Activated B cell treated with CpG ODN at 0.5 μM for 24 hours (primary cell): ENCODE results near the gene UBXN10. TPM values are rescaled to one million over a fixed set of nuclear protein-coding genes. Genes with fewer than 3 reads are reported as not detected.
A peak's percentile ranks its signal among the peaks of the same experiment; 100 is the strongest.

Experiments
- ATAC-seq: fragments of 200-7000 bp; cut with Tn5 transposase; one replicate; pipeline ENCODE4 v1.10.0; 2021; ENCODE audit warnings: low read depth, mild to moderate bottlenecking, moderate library complexity
- CTCF ChIA-PET: fragments of 350-600 bp; sonication (Branson Sonifier 250); formaldehyde crosslinking; loops from one replicate; lab custom pipeline; 2021; ENCODE audit warnings: antibody characterized with exemption; lab: Charles Lee
- POLR2A ChIA-PET: fragments of 350-600 bp; sonication (Branson Sonifier 250); formaldehyde crosslinking; loops from one replicate; lab custom pipeline; 2021; ENCODE audit warnings: antibody characterized with exemption; lab: Charles Lee
- DNase-seq: peaks from one replicate; pipeline ENCODE4 v3.0.0; 2022
- H3K27ac Mint-ChIP-seq: one replicate; pipeline ENCODE4 v1.8.0; 2020; ENCODE audit warnings: mixed read lengths
- H3K27me3 Mint-ChIP-seq: one replicate; pipeline ENCODE4 v1.8.0; 2021; ENCODE audit warnings: mixed read lengths
- H3K36me3 Mint-ChIP-seq: one replicate; pipeline ENCODE4 v1.8.0; 2021; ENCODE audit warnings: low read depth, mixed read lengths
- H3K4me1 Mint-ChIP-seq: one replicate; pipeline ENCODE4 v1.8.0; 2021; ENCODE audit warnings: mixed read lengths
- H3K4me3 Mint-ChIP-seq: one replicate; pipeline ENCODE4 v1.8.0; 2020; ENCODE audit warnings: mild to moderate bottlenecking, mixed read lengths
- H3K9me3 Mint-ChIP-seq: one replicate; pipeline ENCODE4 v1.8.0; 2020; ENCODE audit warnings: mixed read lengths
- intact Hi-C: fragments of 100-400 bp; cut with micrococcal nuclease; formaldehyde crosslinking; loops from one replicate; pipeline ENCODE4 v1.15.1; 2024
- total RNA-seq: library from RNA; stranded (reverse); gene quantifications from 2 replicates; pipeline ENCODE4 v1.2.3, GENCODE V29; 2022
- TF ChIP-seq, protein P1 (sequence below): fragments of 200-600 bp; IDR thresholded peaks from one replicate; pipeline ENCODE4 v1.8.0; 2022; ENCODE audit warnings: antibody characterized with exemption, mild to moderate bottlenecking

The UBXN10 gene
- total RNA-seq, 1 donor from 2014 or later: 0.04 TPM

GRCh38 chr1:20149601-20150325 lies 36.1 kb upstream of the UBXN10 start:
- TF ChIP-seq, protein P1, sequence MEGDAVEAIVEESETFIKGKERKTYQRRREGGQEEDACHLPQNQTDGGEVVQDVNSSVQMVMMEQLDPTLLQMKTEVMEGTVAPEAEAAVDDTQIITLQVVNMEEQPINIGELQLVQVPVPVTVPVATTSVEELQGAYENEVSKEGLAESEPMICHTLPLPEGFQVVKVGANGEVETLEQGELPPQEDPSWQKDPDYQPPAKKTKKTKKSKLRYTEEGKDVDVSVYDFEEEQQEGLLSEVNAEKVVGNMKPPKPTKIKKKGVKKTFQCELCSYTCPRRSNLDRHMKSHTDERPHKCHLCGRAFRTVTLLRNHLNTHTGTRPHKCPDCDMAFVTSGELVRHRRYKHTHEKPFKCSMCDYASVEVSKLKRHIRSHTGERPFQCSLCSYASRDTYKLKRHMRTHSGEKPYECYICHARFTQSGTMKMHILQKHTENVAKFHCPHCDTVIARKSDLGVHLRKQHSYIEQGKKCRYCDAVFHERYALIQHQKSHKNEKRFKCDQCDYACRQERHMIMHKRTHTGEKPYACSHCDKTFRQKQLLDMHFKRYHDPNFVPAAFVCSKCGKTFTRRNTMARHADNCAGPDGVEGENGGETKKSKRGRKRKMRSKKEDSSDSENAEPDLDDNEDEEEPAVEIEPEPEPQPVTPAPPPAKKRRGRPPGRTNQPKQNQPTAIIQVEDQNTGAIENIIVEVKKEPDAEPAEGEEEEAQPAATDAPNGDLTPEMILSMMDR: no peak
- H3K4me1 Mint-ChIP-seq: peaks cover 8% of the 10 kb centered on the region
- H3K27ac Mint-ChIP-seq: no peak overlapping the region
- H3K4me3 Mint-ChIP-seq: no peak overlapping the region
- intact Hi-C loops: no loop called here
- H3K9me3 Mint-ChIP-seq: no peaks in the 10 kb centered on the region
- H3K27me3 Mint-ChIP-seq: no peaks in the 10 kb centered on the region
- no peak for DNase-seq
- H3K36me3 Mint-ChIP-seq: no peaks in the 10 kb centered on the region
- CTCF ChIA-PET: interaction anchor here (5.0 to 6.8 kb wide), 3 partner anchors 49 to 231 kb away, joined by 33 to 91 read pairs (median 54); no protein-coding TSS in a partner anchor
- POLR2A ChIA-PET: no interaction called here
- no peak for ATAC-seq

- TF ChIP-seq, protein P1: no peak
- Mint-ChIP-seq H3K4me3 (no peak overlapping the region), H3K9me3 (no peaks in the 10 kb centered on the region), H3K27ac (no peak overlapping the region), H3K36me3 (no peaks in the 10 kb centered on the region), H3K4me1 (peaks cover 9% of the 10 kb centered on the region), H3K27me3 (no peaks in the 10 kb centered on the region)
- intact Hi-C loops: no loop called here
- ChIA-PET POLR2A (no interaction called here), CTCF (interaction anchor here (2.1 to 6.8 kb wide), 4 partner anchors 45 to 232 kb away, joined by 14 to 91 read pairs (median 44); no protein-coding TSS in a partner anchor)
- no peak for DNase-seq
- no peak for ATAC-seq
These were observed 35.6 kb upstream of the UBXN10 start for GRCh38 chr1:20150326-20150705.

GRCh38 chr1:20150969-20151368 lies 34.9 kb upstream of the UBXN10 start:
- no peaks in the 10 kb centered on the region for H3K36me3 Mint-ChIP-seq
- ATAC-seq: no peak
- H3K27ac Mint-ChIP-seq: no peak overlapping the region
- ChIA-PET CTCF (interaction anchor here (2.1 to 6.8 kb wide), 4 partner anchors 44 to 232 kb away, joined by 14 to 91 read pairs (median 44); no protein-coding TSS in a partner anchor), POLR2A (no interaction called here)
- H3K27me3 Mint-ChIP-seq: no peaks in the 10 kb centered on the region
- peaks cover 9% of the 10 kb centered on the region for H3K4me1 Mint-ChIP-seq
- no peak overlapping the region for H3K4me3 Mint-ChIP-seq
- TF ChIP-seq, protein P1: no peak
- H3K9me3 Mint-ChIP-seq: no peaks in the 10 kb centered on the region
- DNase-seq: no peak
- intact Hi-C loops: no loop called here

GRCh38 chr1:20151906-20152598 lies 33.8 kb upstream of the UBXN10 start:
- H3K4me1 Mint-ChIP-seq: peaks cover 9% of the 10 kb centered on the region
- DNase-seq (peak; percentile 74), ATAC-seq (peak; percentile 98)
- no peaks in the 10 kb centered on the region for H3K27me3 Mint-ChIP-seq
- POLR2A ChIA-PET: interaction anchor here (0.6 to 1.2 kb wide), 2 partner anchors 178 to 236 kb away, joined by 3 to 5 read pairs; no protein-coding TSS in a partner anchor
- no peak overlapping the region for H3K27ac Mint-ChIP-seq
- H3K4me3 Mint-ChIP-seq: peak overlapping the region; percentile 80
- H3K36me3 Mint-ChIP-seq: no peaks in the 10 kb centered on the region
- H3K9me3 Mint-ChIP-seq: no peaks in the 10 kb centered on the region
- intact Hi-C loops: loop anchor here (1.0 kb wide), 6 partner anchors 43 to 341 kb away; partner anchors contain the start of gene OTUD3
- TF ChIP-seq, protein P1: peak; percentile 65
- CTCF ChIA-PET: interaction anchor here (0.6 to 6.8 kb wide), 11 partner anchors 11 to 233 kb away, joined by 3 to 91 read pairs (median 4); no protein-coding TSS in a partner anchor

- TF ChIP-seq, protein P1: peak; percentile 7
- DNase-seq (no peak), ATAC-seq (no peak)
- ChIA-PET CTCF (interaction anchor here (0.8 to 6.8 kb wide), 10 partner anchors 10 to 234 kb away, joined by 3 to 91 read pairs (median 4); no protein-coding TSS in a partner anchor), POLR2A (no interaction called here)
- Mint-ChIP-seq H3K36me3 (no peaks in the 10 kb centered on the region), H3K4me1 (peaks cover 9% of the 10 kb centered on the region), H3K27me3 (no peaks in the 10 kb centered on the region), H3K27ac (no peak overlapping the region), H3K4me3 (no peak overlapping the region), H3K9me3 (peaks cover 1% of the 10 kb centered on the region)
- intact Hi-C loops: loop anchor here (1.0 kb wide), 6 partner anchors 43 to 341 kb away; partner anchors contain the start of gene OTUD3
These were observed 33.3 kb upstream of the UBXN10 start for GRCh38 chr1:20152599-20152930.
